Measurements from ENCODE around the gene GPR25. TPM values are rescaled to one million over a fixed set of nuclear protein-coding genes. Genes with fewer than 3 reads are reported as not detected.

The GPR25 gene
- total and polyA plus RNA-seq, 10 of the 15 experiments (the other 5 are each of a cell fraction or from before 2014, with no cell fraction given) = not detected

DNA sequence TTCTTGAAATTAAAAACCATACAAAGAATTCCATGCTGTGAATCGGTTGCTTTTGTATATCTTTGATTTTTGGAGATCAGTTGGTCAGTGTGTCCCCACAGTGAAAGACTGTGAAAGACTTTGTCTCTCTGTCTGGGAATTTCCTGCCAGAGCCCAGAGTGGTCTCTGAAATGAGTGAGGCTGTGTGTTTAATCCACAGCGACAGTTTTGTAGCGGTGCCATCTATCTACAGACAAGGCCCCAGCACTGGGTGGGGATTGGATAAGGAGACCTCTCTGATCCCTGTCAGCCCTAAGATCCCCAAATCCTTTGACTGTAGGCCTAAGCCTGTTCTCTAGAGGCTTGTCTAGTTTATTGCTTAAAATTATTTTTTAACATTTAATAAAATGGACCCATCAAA is 10.3 kb downstream of the GPR25 start:
- BruUV-seq (replicated peaks) = no TSS peak
- Histone ChIP-seq H3K9me3 (replicated peaks; ENCODE audit: control insufficient read depth, insufficient read depth, low read length) (no peaks in the 10 kb centered on the region), H3K27ac (ENCODE audit: control insufficient read depth, insufficient read depth) (no peak overlapping the region), H3K4me2 (ENCODE audit: control insufficient read depth, insufficient read depth) (no peak overlapping the region), H3K4me1 (ENCODE audit: control insufficient read depth, insufficient read depth, low read length) (peaks cover 29% of the 10 kb centered on the region), H4K20me1 (ENCODE audit: control insufficient read depth, insufficient read depth) (no peaks in the 10 kb centered on the region), H3K79me2 (ENCODE audit: control insufficient read depth, insufficient read depth, low read length) (no peaks in the 10 kb centered on the region), H3K36me3 (ENCODE audit: control insufficient read depth in 2 of 2, insufficient read depth in 2 of 2, low read length in 1 of 2) (no peaks in the 10 kb centered on the region), H3K9ac (ENCODE audit: control insufficient read depth, insufficient read depth, low read length) (no peak overlapping the region), H3K27me3 (replicated peaks in 1 of 2; ENCODE audit: control insufficient read depth in 2 of 2, insufficient read depth in 2 of 2, low read length in 1 of 2) (no peaks in the 10 kb centered on the region), H2AFZ (ENCODE audit: control insufficient read depth, low read depth, low read length) (no peak overlapping the region), H3K4me3 (no peak overlapping the region)
- 98% methylated on average over 3 of the region's 3 CpGs for WGBS (ENCODE audit: insufficient coverage, insufficient replicate concordance, low lambda C conversion rate, missing lambda C conversion rate)
- no peak for ATAC-seq
- DNase-seq (ENCODE audit: low read depth, low spot score) = no peak
- SMC1A ChIA-PET (ENCODE audit: uncharacterized antibody, unreplicated experiment) = interaction anchor here (9.4 kb wide), 1 partner anchor 19 kb away, joined by 208 read pairs; no protein-coding TSS in a partner anchor
- RAD21 ChIA-PET (ENCODE audit: unreplicated experiment) = interaction anchor here (1.5 to 2.2 kb wide), 2 partner anchors 13 to 88 kb away, joined by 4 to 10 read pairs; no protein-coding TSS in a partner anchor
- in situ Hi-C loops (cut with MboI) = no loop called here
- intact Hi-C loops (cut with micrococcal nuclease; ENCODE audit: unreplicated experiment) = no loop called here
- CTCF ChIA-PET = interaction anchor here (7.7 kb wide), 1 partner anchor 18 kb away, joined by 73 read pairs; no protein-coding TSS in a partner anchor
- TF ChIP-seq, protein P1, sequence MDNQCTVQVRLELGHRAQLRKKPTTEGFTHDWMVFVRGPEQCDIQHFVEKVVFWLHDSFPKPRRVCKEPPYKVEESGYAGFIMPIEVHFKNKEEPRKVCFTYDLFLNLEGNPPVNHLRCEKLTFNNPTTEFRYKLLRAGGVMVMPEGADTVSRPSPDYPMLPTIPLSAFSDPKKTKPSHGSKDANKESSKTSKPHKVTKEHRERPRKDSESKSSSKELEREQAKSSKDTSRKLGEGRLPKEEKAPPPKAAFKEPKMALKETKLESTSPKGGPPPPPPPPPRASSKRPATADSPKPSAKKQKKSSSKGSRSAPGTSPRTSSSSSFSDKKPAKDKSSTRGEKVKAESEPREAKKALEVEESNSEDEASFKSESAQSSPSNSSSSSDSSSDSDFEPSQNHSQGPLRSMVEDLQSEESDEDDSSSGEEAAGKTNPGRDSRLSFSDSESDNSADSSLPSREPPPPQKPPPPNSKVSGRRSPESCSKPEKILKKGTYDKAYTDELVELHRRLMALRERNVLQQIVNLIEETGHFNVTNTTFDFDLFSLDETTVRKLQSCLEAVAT (IDR thresholded peaks at IDR 0.05) = peak; percentile 80
- TF ChIP-seq TCF12 (IDR thresholded peaks at IDR 0.05; ENCODE audit: low read depth, low read length) (no peak), ZBTB40 (IDR thresholded peaks at IDR 0.05; ENCODE audit: borderline replicate concordance) (no peak), SIN3A (IDR thresholded peaks at IDR 0.05; ENCODE audit: low read depth, low read length) (no peak), HDAC6 (IDR thresholded peaks at IDR 0.05; ENCODE audit: unreplicated experiment) (no peak)
- TF ChIP-seq, protein P2, sequence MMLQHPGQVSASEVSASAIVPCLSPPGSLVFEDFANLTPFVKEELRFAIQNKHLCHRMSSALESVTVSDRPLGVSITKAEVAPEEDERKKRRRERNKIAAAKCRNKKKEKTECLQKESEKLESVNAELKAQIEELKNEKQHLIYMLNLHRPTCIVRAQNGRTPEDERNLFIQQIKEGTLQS (IDR thresholded peaks at IDR 0.05; ENCODE audit: borderline replicate concordance, extremely low read depth, low read depth, low read length) = no peak
- no peak for FAIRE-seq
- POLR2A ChIA-PET = interaction anchor here (0.6 kb wide), 2 partner anchors 10 to 16 kb away, joined by 3 to 9 read pairs; no protein-coding TSS in a partner anchor
